ENCODE data around the gene CDYL2.

CDYL2 gene

GRCh38 chr16:80618862-80619648 is 185.3 kb downstream of the CDYL2 start:
- DNase-seq = no peak

- no peak for DNase-seq
Measured at GRCh38 chr16:80616362-80616761, 188.0 kb downstream of the CDYL2 start.

GRCh38 chr16:80615735-80616134 is 188.7 kb downstream of the CDYL2 start:
- no peak for DNase-seq

- DNase-seq = no peak
Measured at GRCh38 chr16:80614908-80615671, 189.3 kb downstream of the CDYL2 start.

- DNase-seq = no peak
Measured at GRCh38 chr16:80612461-80613017, 191.9 kb downstream of the CDYL2 start.

GRCh38 chr16:80611930-80612327 is 192.5 kb downstream of the CDYL2 start:
- no peak for DNase-seq

GRCh38 chr16:80611171-80611929 is 193.0 kb downstream of the CDYL2 start:
- DNase-seq = no peak

- no peak for DNase-seq
Measured at GRCh38 chr16:80610481-80611156, 193.8 kb downstream of the CDYL2 start.

- DNase-seq = no peak
Measured at GRCh38 chr16:80608946-80609345, 195.5 kb downstream of the CDYL2 start.

GRCh38 chr16:80607204-80607603 is 197.2 kb downstream of the CDYL2 start:
- DNase-seq = no peak

GRCh38 chr16:80606221-80606766 is 198.1 kb downstream of the CDYL2 start:
- DNase-seq = no peak

- no peak for DNase-seq
Measured at GRCh38 chr16:80604600-80605355, 199.6 kb downstream of the CDYL2 start.

GRCh38 chr16:80602894-80603293 is 201.5 kb downstream of the CDYL2 start:
- DNase-seq = no peak

GRCh38 chr16:80601182-80601581 is 203.2 kb downstream of the CDYL2 start:
- no peak for DNase-seq

GRCh38 chr16:80599466-80599865 is 204.9 kb downstream of the CDYL2 start:
- no peak for DNase-seq

- no peak for DNase-seq
Measured at GRCh38 chr16:80596507-80597207, 207.7 kb downstream of the CDYL2 start.

- DNase-seq = no peak
Measured at GRCh38 chr16:80594756-80595155, 209.6 kb downstream of the CDYL2 start.

GRCh38 chr16:80592273-80592672 is 212.1 kb downstream of the CDYL2 start:
- DNase-seq = no peak

- DNase-seq = no peak
Measured at GRCh38 chr16:80591071-80591915, 213.1 kb downstream of the CDYL2 start.

- DNase-seq = no peak
Measured at GRCh38 chr16:80587071-80587470, 217.3 kb downstream of the CDYL2 start.
